Activated CD4-positive, alpha-beta T cell treated with anti-CD3 and anti-CD28 coated beads, Interleukin-2, Interleukin-6, amounts not matched to agents 100 ng/mL and 50 ng/mL, durations not matched to agents 16 hours and 8 hours (primary cell): Measurements from ENCODE around the gene FPGT.
"Not testable (repeated sequence)": the region's sequence is repeated elsewhere in the genome, so short reads cannot be mapped to it uniquely, and the experiment has no call there.

Source experiments
- DNase-seq: peaks from one replicate; pipeline ENCODE4 v3.0.0-alpha.2; 2020

The FPGT gene

DNA sequence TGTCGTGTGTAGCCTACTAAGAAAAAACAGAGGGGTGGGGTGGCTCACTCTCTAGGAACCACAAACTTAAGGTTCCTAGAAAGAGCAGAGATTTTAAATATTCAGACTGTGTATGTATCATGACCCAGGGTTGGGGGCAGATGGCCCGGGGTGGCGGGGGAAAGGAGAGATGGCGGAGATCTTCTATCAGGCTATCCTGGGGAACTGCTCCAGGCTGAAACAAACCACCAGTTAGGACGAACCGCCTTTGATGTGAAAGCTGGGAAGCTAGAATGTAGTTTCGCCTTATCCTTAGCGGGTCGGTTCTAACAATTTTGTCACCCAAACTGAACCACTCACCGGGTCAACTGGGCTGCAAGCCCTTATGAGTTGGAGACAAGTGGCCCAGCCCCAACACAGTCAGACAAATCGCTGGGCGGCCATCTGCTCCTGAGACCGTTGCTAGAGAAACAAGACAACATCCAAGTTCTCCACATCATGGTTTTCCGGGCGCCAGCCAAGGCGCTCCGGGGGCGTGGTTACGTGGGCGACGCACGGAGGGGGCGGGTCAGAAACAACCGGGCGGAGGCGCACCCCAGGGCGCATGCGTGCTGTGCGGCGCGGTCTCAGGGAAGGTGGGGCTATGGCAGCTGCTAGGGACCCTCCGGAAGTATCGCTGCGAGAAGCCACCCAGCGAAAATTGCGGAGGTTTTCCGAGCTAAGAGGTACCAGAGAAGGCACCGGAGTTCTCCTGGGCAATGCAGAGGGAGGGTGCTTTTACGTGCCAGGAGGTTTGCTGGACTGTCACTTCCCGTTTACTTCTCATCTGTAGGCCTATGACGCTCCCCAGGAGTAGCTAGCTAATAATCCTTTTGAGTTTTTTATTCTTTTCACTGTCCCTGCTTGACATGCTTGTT lies at the start of gene FPGT, which contains the start of gene LRRIQ3:
TSS of gene FPGT (plus strand) at position 586 of the 896 bp plus-strand sequence. CDS start at position 623, 37 bp downstream.
TSS of gene LRRIQ3 (minus strand) at position 520 of the 896 bp plus-strand sequence. CDS start 14,492 bp downstream, outside the sequence.
- DNase-seq, result peak; percentile 96

DNA sequence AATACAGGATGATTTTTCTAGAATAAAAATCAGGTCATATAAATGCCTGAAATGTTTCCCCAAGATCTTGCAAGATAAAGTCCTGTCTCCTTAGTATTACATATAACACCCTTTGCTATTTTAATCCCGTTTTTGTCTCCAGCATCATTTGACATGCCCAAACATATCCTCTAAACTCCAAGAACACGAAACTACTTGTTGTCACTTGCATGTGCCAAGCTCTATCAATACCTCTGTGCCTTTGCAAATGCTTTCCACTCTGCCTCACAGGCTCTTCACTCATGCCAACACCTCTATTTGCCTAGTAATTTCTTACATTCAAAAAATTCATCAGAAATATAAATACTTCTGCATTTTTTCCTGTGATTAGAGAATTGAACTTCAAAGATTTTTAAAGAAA lies 38.0 kb upstream of the FPGT start:
- no peak for DNase-seq

DNA sequence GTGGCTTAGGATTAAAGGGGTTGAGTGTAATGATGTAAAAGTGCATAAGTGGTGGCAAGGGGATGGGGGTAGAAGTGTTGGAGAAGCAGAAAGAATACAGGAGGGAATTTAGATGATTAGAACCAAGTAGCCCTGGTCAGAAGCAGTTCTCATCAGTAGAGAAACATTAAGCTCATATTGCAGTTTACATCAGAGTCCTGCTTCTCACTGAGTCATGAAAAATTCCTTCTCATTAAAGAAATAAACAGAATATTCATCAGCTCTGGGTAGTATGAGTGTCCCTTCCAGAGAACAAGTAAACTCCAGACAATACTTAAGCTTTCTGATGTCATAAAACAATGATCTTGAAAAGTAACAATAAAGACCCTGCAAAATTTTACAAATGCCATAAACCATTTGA lies 36.5 kb upstream of the FPGT start:
- DNase-seq, result no peak

DNA sequence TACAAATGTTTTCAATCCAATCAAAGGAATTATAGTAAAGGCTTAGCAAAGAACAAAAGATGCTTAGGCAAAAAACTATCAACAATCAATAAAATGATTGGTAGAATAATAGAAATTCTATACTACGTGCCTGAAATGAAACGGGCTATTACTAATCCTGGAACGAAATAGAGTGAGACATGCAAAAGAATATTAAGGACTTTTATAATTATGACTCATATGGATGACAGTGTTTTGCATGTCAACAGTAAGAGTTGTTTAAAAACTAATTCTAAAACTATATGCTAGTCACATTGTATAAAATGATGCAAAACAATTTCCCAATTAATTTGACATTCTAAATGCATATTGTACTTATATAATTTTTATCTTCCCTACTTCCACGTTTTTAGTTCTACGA lies 35.7 kb upstream of the FPGT start:
- DNase-seq, result no peak

DNA sequence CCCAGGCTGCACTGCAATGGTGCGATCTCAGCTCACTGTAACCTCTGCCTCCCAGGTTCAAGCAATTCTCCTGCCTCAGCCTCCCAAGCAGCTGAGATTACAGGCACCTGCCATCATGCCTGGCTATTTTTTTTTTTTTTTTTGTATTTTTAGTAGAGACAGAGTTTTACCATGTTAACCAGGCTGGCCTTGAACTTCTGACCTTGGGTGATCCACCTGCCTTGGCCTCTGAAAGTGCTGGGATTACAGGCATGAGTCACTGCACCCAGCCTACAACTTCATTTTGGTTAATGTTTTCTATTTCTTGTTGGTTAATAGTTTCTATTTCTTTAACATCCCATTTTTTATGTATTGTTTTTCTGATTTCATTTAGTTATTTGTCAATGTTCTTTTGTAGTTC lies 23.6 kb upstream of the FPGT start:
- DNase-seq, result not testable (repeated sequence)

DNA sequence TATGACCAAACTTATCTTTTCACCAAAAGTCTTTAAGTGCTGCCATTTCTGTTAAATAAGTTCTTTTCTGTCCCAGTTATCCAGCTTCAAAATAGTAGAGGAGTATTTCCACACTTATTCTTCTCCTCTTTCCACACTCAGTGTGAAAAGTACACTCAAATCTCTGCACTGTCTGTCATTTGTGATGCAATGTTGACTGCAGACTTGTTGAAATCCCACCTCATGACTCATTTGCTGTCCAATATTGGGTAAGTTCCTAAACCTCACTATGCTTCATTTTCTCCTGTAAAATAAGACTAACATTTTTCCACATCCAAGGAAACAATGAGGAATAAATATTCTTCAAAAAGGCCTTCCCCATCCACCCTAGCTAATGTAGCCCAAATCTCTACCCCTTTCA lies 17.6 kb upstream of the FPGT start:
- no peak for DNase-seq

DNA sequence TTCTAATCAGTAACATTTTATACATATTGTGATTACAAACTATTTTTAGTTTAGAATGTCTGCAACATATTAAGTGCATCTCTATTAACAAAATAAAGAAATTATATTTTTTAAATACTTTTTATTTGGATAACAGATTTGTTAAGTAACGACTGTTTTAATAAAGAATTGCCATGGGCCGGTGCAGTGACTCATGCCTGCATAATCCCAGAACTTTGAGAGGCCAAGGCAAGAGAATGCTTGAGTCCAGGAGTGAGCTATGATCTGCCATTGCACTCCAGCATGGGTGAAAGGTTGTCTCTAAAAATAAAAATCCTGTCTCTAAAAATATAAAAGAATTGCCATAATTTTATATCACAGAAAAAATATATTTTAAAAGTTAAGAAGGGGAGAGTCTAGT lies 4.1 kb upstream of the FPGT start:
- no peak for DNase-seq

DNA sequence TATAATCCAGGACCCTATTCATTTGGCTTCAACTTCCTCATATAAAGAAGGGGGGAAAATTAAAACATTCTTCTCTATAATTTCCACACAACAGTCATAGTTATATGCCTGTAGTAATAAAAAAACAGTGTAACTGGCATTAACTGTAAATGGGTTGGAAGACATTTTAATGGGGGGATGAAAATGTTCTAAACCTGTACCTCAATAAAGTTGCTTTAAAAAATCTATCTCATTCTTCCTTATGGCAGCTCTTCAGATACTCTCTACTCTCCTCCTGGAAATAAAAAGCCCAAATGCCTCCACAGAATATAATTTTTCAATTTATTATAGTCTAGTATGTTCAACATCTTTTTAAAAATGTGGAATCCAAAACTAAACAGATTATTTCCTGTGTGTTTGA lies 2.7 kb upstream of the FPGT start:
- no peak for DNase-seq

DNA sequence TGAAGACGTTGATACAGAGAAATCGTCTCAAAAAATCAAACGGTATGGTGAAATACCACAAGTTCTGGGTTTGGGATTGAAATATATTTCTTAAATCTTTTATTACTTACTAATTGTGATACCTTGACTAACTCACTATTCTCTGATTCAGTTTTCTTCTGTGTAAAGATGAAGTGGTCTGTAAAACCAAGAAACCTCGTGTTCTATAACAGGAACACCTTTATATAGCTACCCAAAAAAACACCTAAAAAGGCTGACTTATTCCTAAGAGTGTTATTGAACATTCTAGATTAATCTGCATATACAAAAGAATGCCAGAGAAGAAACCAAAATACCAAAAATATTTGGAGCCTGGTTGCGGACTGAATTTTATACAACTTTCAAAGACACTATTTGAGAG lies 787 bp upstream of the FPGT start:
- no peak for DNase-seq

DNA sequence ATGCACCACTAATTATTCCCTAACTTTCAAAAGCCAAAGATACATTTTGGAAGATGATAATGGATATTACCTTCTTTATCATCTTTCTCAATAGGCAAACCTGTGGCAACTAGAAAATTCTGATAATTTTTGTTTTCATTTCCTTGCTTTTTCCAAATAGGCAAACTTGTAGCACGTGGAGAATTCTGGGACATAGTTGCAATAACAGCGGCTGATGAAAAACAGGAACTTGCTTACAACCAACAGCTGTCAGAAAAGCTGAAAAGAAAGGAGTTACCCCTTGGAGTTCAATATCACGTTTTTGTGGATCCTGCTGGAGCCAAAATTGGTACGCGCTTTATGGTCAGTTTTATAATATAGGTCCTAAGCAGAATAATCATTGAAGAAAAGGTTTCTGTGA lies 1.5 kb downstream of the FPGT start:
- DNase-seq, result no peak

DNA sequence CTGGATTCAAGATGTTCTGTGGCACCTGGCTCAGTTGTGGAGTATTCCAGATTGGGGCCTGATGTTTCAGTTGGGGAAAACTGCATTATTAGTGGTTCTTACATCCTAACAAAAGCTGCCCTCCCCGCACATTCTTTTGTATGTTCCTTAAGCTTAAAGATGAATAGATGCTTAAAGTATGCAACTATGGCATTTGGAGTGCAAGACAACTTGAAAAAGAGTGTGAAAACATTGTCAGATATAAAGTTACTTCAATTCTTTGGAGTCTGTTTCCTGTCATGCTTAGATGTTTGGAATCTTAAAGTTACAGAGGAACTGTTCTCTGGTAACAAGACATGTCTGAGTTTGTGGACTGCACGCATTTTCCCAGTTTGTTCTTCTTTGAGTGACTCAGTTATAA lies 7.2 kb downstream of the FPGT start:
- no peak for DNase-seq

DNA sequence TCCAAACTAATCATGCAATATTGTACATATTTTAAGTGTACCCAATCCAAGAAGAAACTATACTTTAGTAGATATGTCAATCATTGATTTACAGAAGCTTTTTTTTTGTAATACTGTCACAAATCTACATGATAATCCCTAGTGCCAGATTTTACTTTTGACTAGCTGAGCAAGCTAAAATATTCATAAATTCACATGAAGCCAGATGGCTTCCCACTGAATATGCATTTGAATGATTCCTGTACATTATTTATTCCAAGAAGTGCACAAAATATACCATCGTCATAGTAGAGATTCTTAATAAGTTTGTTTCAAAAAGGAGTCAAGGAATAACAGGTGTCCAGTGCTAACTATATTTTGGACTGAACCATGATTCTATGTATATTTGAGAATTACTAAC lies 17.2 kb downstream of the FPGT start:
- no peak for DNase-seq

DNA sequence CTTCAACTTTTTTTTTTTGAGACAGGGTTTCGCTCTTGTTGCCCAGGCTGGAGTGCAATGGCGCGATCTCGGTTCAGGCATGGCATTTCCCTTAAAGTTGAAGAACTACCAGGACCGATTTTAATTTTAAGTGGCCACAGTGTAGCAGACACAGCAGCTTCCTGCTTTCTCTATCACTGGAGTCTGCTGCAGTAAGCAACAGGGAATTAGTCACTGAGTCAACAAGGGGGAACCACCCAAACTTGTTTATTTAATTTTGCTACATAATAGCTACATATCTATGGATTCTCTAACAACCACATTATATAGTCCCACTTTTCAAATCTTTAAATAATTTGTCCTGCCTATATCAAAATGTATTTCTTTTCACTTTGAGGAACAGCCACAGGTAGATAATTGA lies 24.7 kb downstream of the FPGT start:
- DNase-seq, result no peak

DNA sequence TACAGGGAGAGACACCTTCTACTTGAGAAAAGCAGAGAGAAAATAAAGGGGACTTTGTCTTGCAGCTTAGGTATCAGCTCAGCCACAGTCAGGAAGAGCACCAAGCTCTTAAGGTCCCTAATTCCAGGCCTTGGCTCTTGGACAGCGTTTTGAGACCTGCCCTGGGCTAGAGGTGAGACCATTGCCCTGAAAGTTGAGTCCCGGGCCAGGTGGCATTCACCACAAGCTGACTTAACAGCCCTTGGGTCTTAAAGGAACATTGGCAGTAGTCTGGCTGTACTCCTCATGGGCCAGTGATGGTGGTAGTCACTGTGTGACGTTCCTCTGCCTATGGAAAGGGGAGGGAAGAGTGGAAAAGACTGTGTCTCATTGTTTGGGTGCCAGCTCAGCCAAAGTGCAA lies 25.4 kb downstream of the FPGT start:
- no peak for DNase-seq

DNA sequence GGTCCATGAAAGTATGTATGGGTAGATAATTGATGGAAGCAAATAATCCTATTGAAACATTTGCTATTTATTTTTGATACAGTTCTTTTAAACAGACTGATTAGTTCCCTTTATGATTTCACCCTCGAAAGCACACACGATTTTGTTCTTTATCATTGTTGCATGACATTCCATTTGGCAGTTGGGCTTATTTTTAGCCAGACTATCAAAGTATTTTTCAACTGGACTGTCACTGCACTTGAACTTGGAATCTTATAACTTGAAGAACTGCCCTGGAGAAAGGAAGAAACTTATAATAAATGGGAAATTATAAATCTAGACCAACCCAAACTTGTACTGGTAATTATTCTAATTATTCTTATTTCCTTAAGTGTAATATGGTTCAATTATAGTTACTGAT lies 37.1 kb downstream of the FPGT start, which contains the start of gene TNNI3K:
TSS of gene TNNI3K (plus strand) at position 235 of the 400 bp plus-strand sequence. CDS start at position 300, 65 bp downstream.
- no peak for DNase-seq

DNA sequence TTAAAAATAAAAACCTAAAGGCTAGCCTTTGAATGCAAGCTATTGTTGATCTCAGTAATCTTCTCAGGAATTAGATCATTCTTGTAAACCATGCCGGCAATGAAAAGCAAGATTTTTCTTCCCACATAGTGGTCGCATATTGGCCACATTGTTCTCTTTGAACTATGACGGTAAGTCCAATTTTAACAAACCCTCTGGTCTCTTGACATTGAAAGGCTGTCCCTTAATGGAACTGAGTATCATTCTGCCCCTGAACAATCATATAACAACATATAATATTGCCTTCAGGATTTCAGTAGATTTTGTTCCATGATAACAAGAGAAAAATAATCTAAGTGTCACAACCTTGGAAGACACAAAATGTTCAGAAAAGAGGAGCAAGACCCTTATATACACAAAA lies 38.4 kb downstream of the FPGT start:
- DNase-seq, result no peak

DNA sequence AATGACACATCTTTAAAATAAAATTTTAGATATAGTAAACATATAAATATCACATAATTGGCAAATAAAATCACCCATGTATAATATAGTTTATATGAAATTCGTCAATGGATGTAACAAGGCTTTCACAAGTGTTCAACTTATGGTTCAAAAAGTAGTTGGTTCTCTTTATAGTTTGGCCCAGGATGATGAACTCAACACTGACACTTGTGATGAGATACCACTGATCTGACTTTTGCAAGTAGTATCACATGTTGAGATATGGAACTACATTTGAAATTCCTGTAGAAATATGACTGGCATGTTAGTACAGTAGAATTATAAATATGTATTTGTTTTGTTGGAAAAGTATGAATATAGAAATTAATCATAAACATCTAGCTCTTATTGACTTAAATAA lies 39.0 kb downstream of the FPGT start:
- DNase-seq, result no peak

DNA sequence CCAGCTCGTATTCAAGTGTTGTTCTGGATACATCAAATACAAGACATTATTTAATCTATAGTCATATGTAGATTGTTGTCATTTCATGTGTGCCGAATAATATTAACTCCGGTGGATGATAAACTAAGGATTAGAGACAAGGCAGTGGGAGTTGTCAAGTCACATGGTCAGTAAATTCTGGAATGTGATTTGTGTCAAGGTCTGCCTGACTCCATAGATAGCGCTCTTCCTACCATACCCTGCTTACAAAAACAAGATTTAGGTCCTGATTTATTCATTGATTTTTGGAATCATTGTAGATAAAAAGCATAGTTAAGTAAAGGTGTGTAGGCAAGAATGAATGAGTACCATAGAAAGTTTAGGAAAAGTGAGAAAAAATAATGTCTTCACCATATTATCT lies 39.7 kb downstream of the FPGT start:
- no peak for DNase-seq

DNA sequence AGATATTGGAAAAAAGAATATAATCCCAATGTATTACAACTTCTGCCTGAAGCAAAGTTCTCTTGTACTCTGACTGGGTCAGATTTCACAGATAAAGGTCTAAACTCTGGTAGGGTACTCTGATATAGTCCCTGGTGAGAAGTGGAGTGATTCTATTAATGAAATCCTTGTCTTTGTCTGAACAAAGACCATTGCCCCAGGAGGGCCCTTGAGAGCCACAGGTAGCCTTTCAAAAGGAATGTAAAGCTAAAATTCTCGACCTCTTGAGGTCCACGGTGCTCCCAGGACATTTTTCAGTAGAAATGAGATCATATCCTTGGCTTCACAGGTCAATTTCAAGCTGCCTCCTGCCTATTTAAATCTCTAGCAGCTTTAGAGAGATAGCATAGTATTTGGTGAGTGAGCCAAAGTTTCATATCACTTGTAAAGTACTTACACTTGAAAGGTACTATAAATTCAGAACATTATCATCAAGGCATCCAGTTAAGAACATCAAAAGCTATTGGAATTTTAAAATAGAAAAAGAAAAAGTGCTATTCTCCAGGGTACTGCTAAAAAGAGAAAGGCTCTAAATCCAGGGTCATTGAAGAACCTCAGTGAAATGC lies 47.2 kb downstream of the FPGT start:
- DNase-seq, result no peak

DNA sequence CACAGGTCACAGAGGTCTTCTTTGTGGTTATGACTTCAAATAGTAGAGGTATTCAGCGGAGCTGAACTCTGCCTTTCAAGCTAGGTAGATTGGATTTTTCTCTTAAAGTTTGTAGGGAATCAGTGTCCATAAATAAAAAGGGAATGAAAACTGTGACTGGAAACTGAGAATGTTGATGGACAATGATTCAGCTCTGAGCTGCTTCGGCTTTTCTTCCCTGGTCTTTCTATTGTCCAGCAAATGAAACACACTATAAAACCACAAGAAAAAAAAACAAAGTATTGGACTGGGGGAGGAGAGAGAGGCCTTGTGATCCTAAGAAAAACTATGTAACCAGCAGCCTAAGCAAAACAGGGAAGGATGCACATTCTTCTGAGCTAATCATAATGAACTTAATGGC lies 48.3 kb downstream of the FPGT start:
- DNase-seq, result no peak

DNA sequence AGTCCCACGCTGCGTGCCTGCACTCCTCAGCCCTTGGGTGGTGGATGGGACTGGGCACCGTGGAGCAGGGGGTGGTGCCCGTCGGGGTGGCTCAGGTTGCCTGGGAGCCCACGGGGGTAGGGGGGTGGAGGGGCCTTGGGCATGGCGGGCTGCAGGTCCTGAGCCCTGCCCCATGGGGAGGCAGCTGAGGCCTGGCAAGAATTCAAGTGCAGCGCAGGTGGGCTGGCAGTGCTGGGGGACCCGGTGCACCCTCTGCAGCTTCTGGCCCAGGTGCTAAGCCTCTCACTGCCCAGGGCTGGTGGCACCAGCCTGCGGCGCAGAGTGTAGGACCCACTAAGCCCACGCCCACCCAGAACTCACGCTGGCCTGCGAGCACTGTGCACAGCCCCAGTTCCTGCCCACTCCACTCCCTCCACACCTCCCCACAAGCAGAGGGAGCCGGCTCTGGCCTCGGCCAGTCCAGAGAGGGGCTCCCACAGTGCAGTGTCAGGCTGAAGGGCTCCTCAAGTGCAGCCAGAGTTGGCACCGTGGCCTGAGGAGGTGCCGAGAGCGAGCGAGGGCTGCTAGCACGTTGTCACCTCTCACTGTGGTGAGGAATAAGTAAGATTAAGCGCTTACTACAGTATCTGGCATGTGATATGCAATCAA lies 50.0 kb downstream of the FPGT start:
- DNase-seq, result no peak

DNA sequence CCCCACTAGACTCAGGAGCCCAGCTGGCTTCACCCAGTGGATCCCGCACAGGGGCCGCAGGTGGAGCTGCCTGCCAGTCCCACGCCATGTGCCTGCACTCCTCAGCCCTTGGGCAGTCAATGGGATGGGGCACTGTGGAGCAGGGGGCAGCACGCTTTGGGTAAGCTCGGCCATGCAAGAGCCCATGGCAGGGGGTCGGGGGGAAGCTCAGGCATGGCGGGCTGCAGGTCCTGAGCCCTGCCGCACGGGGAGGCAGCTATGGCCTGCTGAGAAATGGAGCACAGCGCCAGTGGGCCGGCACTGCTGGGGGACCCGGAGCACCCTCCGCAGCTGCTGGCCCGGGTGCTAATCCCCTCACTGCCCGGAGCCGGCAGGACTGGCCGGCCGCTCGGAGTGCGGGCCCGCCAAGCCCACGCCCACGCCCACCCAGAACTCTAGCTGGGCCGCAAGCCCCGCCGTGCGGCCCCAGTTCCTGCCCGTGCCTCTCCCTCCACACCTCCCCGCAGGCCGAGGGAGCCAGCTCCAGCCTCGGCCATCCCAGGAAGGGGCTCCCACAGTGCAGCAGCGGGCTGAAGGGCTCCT lies 55.3 kb downstream of the FPGT start:
- not testable (repeated sequence) for DNase-seq
